K562 (cell line): ENCODE data around the gene ERMARD. TPM values are rescaled to one million over a fixed set of nuclear protein-coding genes. Genes with fewer than 3 reads are reported as not detected.
A peak's percentile ranks its signal among the peaks of the same experiment; 100 is the strongest.

ENCODE experiments used
- ATAC-seq: fragments of 200-7000 bp; cut with Tn5 transposase; 3 replicates; pipeline ENCODE4 v1.9.1; 2020; ENCODE audit warnings: moderate library complexity
- BruUV-seq: library from RNA; stranded (reverse); fragments of 400-500 nt; replicated peaks from 2 replicates; lab custom pipeline; 2021; lab: Mats Ljungman, UMichigan
- CTCF ChIA-PET: fragments of 300-600 bp; formaldehyde crosslinking; extraction: SDS; loops from one replicate; lab custom pipeline; 2021; ENCODE audit warnings: low intra/inter-chr PET ratio; lab: Yijun Ruan, JAX
- POLR2A ChIA-PET: fragments of 300-600, 350-650 bp; sonication (Branson Sonifier 250); formaldehyde crosslinking; extraction: SDS; loops from one replicate; lab custom pipeline; 2021; ENCODE audit warnings: antibody characterized with exemption, inconsistent platforms; lab: Yijun Ruan, JAX
- DNase-seq, 4 experiments: peaks; one replicate each; pipeline versions ENCODE4 v3.0.0 to v3.0.0-alpha.2; 2011 to 2018; ENCODE audit warnings: low spot score in 3 of 4, mixed read lengths in 3 of 4; ENCODE audit errors: extremely low read depth in 1 of 4
- FAIRE-seq: peaks from 2 replicates; lab custom pipeline; 2011; peaks lifted over from hg19 to GRCh38; lab: Jason Lieb, UNC
- H2AFZ ChIP-seq: 2 replicates; pipeline ENCODE4 v1.6.0; 2011; ENCODE audit warnings: low read depth, low read length, control low read depth, inconsistent platforms
- H3K27ac ChIP-seq: fragments of 200-600 bp; 3 replicates; pipeline ENCODE4 v1.8.0; 2011; ENCODE audit warnings: low read depth, mild to moderate bottlenecking, control low read depth, inconsistent platforms, low read length, moderate library complexity, mixed read lengths; ENCODE audit errors: extremely low read depth
- H3K27me3 ChIP-seq, 2 experiments: fragments of 300-600 bp in 1 of 2; 2 replicates in 1 of 2; 3 replicates in 1 of 2; pipeline versions ENCODE4 v1.6.0 to v1.8.0; 2011; ENCODE audit warnings: inconsistent platforms in 2 of 2, low read length in 2 of 2, mild to moderate bottlenecking in 1 of 2, mixed read lengths in 1 of 2, moderate library complexity in 1 of 2; ENCODE audit not compliant: control insufficient read depth in 2 of 2, insufficient read depth in 2 of 2
- H3K36me3 ChIP-seq: fragments of 300-600 bp; 3 replicates; pipeline ENCODE4 v1.8.0; 2011; ENCODE audit warnings: mild to moderate bottlenecking, low read length, inconsistent platforms; ENCODE audit not compliant: control insufficient read depth, insufficient read depth
- H3K4me1 ChIP-seq, 2 experiments: fragments of 200-600 bp in 1 of 2; replicated peaks in 1 of 2; 2 replicates in 1 of 2; 3 replicates in 1 of 2; pipeline versions ENCODE4 v1.5.1 to v1.8.0; 2011; ENCODE audit warnings: inconsistent platforms in 2 of 2, low read length in 2 of 2, mild to moderate bottlenecking in 1 of 2, mixed read lengths in 1 of 2, moderate library complexity in 1 of 2; ENCODE audit not compliant: control insufficient read depth in 2 of 2, insufficient read depth in 2 of 2
- H3K4me2 ChIP-seq: 2 replicates; pipeline ENCODE4 v1.6.1; 2011; ENCODE audit warnings: low read length, control low read depth, inconsistent platforms, mixed read lengths; ENCODE audit not compliant: insufficient read depth
- H3K4me3 ChIP-seq: fragments of 200-600 bp; sonication (generic), shearing (Covaris generic); 2 replicates; pipeline ENCODE4 v1.5.1; 2016; ENCODE audit warnings: control low read depth, inconsistent platforms
- H3K79me2 ChIP-seq: fragments of 200-600 bp; 3 replicates; pipeline ENCODE4 v1.8.0; 2011; ENCODE audit warnings: low read length, inconsistent platforms; ENCODE audit not compliant: control insufficient read depth, insufficient read depth
- H3K9ac ChIP-seq, 2 experiments: 2 replicates each; pipeline versions ENCODE4 v1.6.0 to v1.6.1; 2011; ENCODE audit warnings: low read depth in 2 of 2, low read length in 2 of 2, control low read depth in 1 of 2, inconsistent platforms in 1 of 2, mild to moderate bottlenecking in 1 of 2, mixed read lengths in 1 of 2; ENCODE audit not compliant: insufficient read depth in 1 of 2
- H3K9me1 ChIP-seq: one replicate; pipeline ENCODE4 v1.6.0; 2011; ENCODE audit warnings: inconsistent platforms, mild to moderate bottlenecking, low read length, moderate library complexity; ENCODE audit not compliant: control insufficient read depth, insufficient read depth
- H3K9me3 ChIP-seq: replicated peaks from 2 replicates; pipeline ENCODE4 v1.5.1; 2011; ENCODE audit warnings: low read depth, low read length, inconsistent platforms; ENCODE audit not compliant: control insufficient read depth, insufficient read depth
- H4K20me1 ChIP-seq: replicated peaks from 2 replicates; pipeline ENCODE4 v1.6.1; 2011; ENCODE audit warnings: low read length, inconsistent platforms, mixed read lengths; ENCODE audit not compliant: control insufficient read depth, insufficient read depth
- E2F1 ChIP-seq: sonication (generic); formaldehyde crosslinking; IDR thresholded peaks from 2 replicates; pipeline ENCODE4 v1.8.1; 2023; ENCODE audit warnings: mild to moderate bottlenecking, missing genetic modification reagents, moderate library complexity
- TEAD2 ChIP-seq: fragments of 450-650 bp; IDR thresholded peaks from 2 replicates; pipeline ENCODE4 v1.6.1; 2016; ENCODE audit warnings: missing genetic modification characterization, control low read depth, missing compliant biosample characterization
- ZNF764 ChIP-seq: fragments of 250-450 bp; sonication (Bioruptor Pico); IDR thresholded peaks from 2 replicates; pipeline ENCODE4 v1.4.0; 2020; ENCODE audit warnings: low read depth, mild to moderate bottlenecking, moderate library complexity
- ZNF778 ChIP-seq: fragments of 450-650 bp; formaldehyde crosslinking; IDR thresholded peaks from 2 replicates; pipeline ENCODE4 v1.4.0; 2020; ENCODE audit warnings: mild to moderate bottlenecking, moderate library complexity
- WGBS: fragments of 100-300 bp; shearing (Covaris generic); methylation state at CpG from one replicate; pipeline ENCODE4 v1.1.6; 2016; ENCODE audit warnings: low coverage, mixed read lengths; ENCODE audit not compliant: insufficient coverage; ENCODE audit errors: missing lambda C conversion rate; 5-methylcytosine and 5-hydroxymethylcytosine counted together
- in situ Hi-C: fragments of 300-500 bp; cut with MboI; formaldehyde crosslinking; loops from 4 replicates; pipeline ENCODE4 v1.15.0; 2018; ENCODE audit warnings: inconsistent platforms, mixed read lengths
- intact Hi-C: fragments of 100-400 bp; cut with micrococcal nuclease; formaldehyde crosslinking; loops from 2 replicates; pipeline ENCODE4 v1.14.2; 2022
- polyA plus RNA-seq, 8 experiments: library from polyadenylated mRNA; depleted of rRNA in 4 of 8; stranded (reverse) in 5 of 8; unstranded in 3 of 8; fragments of >200 nt; fragmentation: Nextera tagmentation in 2 of 8; fragmentation: Illumina TruSeq in 1 of 8; extraction: Ambion mirVana in 2 of 8; extraction: Trizol in 1 of 8; gene quantifications; 2 replicates each; pipeline versions ENCODE4 v1.2.1 to v1.2.3, GENCODE V29; 2011 to 2014; ENCODE audit warnings: inconsistent platforms in 1 of 8, missing spikeins in 1 of 8
- total RNA-seq, 7 experiments: library from RNA; depleted of rRNA in 6 of 7; stranded (reverse); fragments of >200 nt in 6 of 7; fragmentation: Illumina TruSeq in 2 of 7; extraction: Trizol in 2 of 7; gene quantifications; 2 replicates each; pipeline versions ENCODE4 v1.2.1 to v1.2.3, GENCODE V29; 2011 to 2021; ENCODE audit warnings: low replicate concordance in 1 of 7
- TF ChIP-seq, protein P1 (sequence below), 2 experiments: IDR thresholded peaks; 2 replicates each; pipeline ENCODE4 v1.6.1; 2012; ENCODE audit warnings: improper control_type of control experiment in 2 of 2, low read depth in 2 of 2, low read length in 2 of 2, borderline replicate concordance in 1 of 2

Gene ERMARD
- total and polyA plus RNA-seq, 9 of the 15 experiments (the other 6 are each of a cell fraction or from before 2014, with no cell fraction given), result 14.5 to 68.6 (median 27.7) TPM

DNA sequence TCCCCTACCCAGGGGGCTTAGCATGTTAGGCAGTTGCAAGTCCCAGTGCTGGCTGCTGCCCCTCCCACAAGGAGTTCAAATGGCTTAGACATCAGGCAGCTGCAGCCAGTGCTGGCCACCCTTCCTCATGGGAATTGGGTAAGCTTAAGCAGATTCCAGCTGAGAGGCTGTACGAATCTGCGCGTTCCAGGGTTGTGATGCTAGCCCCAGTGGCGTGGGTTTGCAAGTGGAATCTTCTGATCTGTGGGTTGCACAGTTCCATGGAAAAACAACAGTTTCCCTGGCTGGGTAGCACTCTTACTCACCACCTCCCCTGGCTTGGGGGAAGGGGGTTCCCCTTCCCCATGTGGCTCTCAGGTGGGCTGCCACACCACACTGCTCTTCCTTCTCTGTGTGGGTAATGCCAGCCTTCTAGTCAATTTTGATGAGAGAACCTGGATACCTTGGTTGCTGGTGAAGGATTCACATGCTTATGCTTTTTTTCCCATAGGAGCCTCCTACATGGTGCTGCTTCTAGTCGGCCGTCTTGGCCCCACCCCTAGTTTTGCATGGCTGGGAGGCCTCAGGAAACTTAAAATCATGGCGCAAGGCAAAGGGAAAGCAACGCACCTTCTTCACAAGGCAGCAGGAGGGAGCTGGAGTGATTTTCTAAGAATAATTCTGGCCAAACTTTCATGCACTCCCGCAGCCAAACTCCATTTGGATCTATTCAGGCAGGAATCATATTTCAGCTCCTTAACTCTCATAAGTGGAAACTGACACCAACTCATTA is 13.0 kb upstream of the ERMARD start:
- TF ChIP-seq ZNF778 (CRISPR knock-in tag) (no peak), ZNF764 (CRISPR knock-in tag) (no peak)
- H3K4me3 ChIP-seq, result no peak overlapping the region
- no peaks in the 10 kb centered on the region for H3K36me3 ChIP-seq
- peak overlapping the region; percentile 41; the same call in 1 of the 2 replicates for H2AFZ ChIP-seq
- no peak overlapping the region for H3K9ac ChIP-seq
- peak; percentile 71 for ATAC-seq
- POLR2A ChIA-PET, result interaction anchor here (0.6 to 2.4 kb wide), 4 partner anchors 12 to 16 kb away, joined by 3 to 6 read pairs (median 4); partner anchors contain the start of genes DYNLT2 and ERMARD
- no peak for DNase-seq
- H4K20me1 ChIP-seq, result no peaks in the 10 kb centered on the region
- no peaks in the 10 kb centered on the region for H3K79me2 ChIP-seq
- no peak overlapping the region for H3K27ac ChIP-seq
- H3K9me1 ChIP-seq, result no peaks in the 10 kb centered on the region
- in situ Hi-C loops (no loop called here), intact Hi-C loops (no loop called here)
- no peaks in the 10 kb centered on the region for H3K4me1 ChIP-seq
- CTCF ChIA-PET, result no interaction called here
- no peak overlapping the region for H3K4me2 ChIP-seq
- H3K9me3 ChIP-seq, result no peaks in the 10 kb centered on the region
- no TSS peak for BruUV-seq
- 26% methylated on average over 9 of the region's 9 CpGs for WGBS
- FAIRE-seq, result no peak
- no peaks in the 10 kb centered on the region for H3K27me3 ChIP-seq

GRCh38 chr6:169738976-169739529 is 12.4 kb upstream of the ERMARD start:
- in situ Hi-C loops, result no loop called here
- Histone ChIP-seq H3K79me2 (no peaks in the 10 kb centered on the region), H3K36me3 (no peaks in the 10 kb centered on the region), H3K4me2 (no peak overlapping the region), H3K4me3 (no peak overlapping the region), H3K27me3 (no peaks in the 10 kb centered on the region), H2AFZ (0 out of 2 replicates have a peak overlapping the region, but pooled peaks have one; percentile 41), H3K9ac (no peak overlapping the region), H4K20me1 (no peaks in the 10 kb centered on the region), H3K4me1 (no peaks in the 10 kb centered on the region), H3K9me3 (no peaks in the 10 kb centered on the region), H3K27ac (no peak overlapping the region), H3K9me1 (no peaks in the 10 kb centered on the region)
- CTCF ChIA-PET, result no interaction called here
- no TSS peak for BruUV-seq
- ATAC-seq (no peak), DNase-seq (no peak), FAIRE-seq (no peak)
- intact Hi-C loops, result no loop called here
- 19% methylated on average over 2 of the region's 2 CpGs for WGBS
- POLR2A ChIA-PET, result interaction anchor here (0.8 to 2.4 kb wide), 3 partner anchors 11 to 14 kb away, joined by 3 to 6 read pairs (median 4); partner anchors contain the start of genes DYNLT2 and ERMARD
- TF ChIP-seq, protein P1, sequence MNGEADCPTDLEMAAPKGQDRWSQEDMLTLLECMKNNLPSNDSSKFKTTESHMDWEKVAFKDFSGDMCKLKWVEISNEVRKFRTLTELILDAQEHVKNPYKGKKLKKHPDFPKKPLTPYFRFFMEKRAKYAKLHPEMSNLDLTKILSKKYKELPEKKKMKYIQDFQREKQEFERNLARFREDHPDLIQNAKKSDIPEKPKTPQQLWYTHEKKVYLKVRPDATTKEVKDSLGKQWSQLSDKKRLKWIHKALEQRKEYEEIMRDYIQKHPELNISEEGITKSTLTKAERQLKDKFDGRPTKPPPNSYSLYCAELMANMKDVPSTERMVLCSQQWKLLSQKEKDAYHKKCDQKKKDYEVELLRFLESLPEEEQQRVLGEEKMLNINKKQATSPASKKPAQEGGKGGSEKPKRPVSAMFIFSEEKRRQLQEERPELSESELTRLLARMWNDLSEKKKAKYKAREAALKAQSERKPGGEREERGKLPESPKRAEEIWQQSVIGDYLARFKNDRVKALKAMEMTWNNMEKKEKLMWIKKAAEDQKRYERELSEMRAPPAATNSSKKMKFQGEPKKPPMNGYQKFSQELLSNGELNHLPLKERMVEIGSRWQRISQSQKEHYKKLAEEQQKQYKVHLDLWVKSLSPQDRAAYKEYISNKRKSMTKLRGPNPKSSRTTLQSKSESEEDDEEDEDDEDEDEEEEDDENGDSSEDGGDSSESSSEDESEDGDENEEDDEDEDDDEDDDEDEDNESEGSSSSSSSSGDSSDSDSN (IDR thresholded peaks at IDR 0.05; ENCODE audit: borderline replicate concordance in 1 of 2, low read depth in 2 of 2, low read length in 2 of 2), result no peak
- TF ChIP-seq E2F1 (CRISPR knock-in tag) (no peak), TEAD2 (tag) (no peak)
